GM18511 (cell line): ENCODE data around the gene GCC2.
"Not testable (repeated sequence)": the region's sequence is repeated elsewhere in the genome, so short reads cannot be mapped to it uniquely, and the experiment has no call there.

Experiments used
- ATAC-seq: cut with Tn5 transposase; IDR thresholded peaks from one replicate; pipeline ENCODE4 v1.9.1; 2021; ENCODE audit warnings: mild to moderate bottlenecking, moderate library complexity; ENCODE audit not compliant: unreplicated experiment

Gene GCC2

GRCh38 chr2:108556581-108556980 lies 107.6 kb downstream of the GCC2 start:
- not testable (repeated sequence) for ATAC-seq
